NCI-H748 treated with DMSO at 0.1 percent for 48 hours (cell line): ENCODE results near the gene ABR.
"Not testable (repeated sequence)": the region's sequence is repeated elsewhere in the genome, so short reads cannot be mapped to it uniquely, and the experiment has no call there.

Source experiments
- DNase-seq: peaks from one replicate; lab custom pipeline; 2025; lab: John Stamatoyannopoulos, UW

The ABR gene

GRCh38 chr17:1095090-1095852, 84.5 kb downstream of the ABR start:
- no peak for DNase-seq

- no peak for DNase-seq
These were observed 85.2 kb downstream of the ABR start for GRCh38 chr17:1094591-1094990.

GRCh38 chr17:1091900-1092299, 87.9 kb downstream of the ABR start:
- DNase-seq = no peak

GRCh38 chr17:1091190-1091534, 88.6 kb downstream of the ABR start:
- DNase-seq = no peak

- DNase-seq = no peak
These were observed 89.2 kb downstream of the ABR start for GRCh38 chr17:1090465-1091189.

- no peak for DNase-seq
These were observed 89.9 kb downstream of the ABR start for GRCh38 chr17:1089915-1090314.

- peak; percentile 96 for DNase-seq
These were observed 92.2 kb downstream of the ABR start for GRCh38 chr17:1087381-1088241.

GRCh38 chr17:1083451-1084187, 96.2 kb downstream of the ABR start:
- no peak for DNase-seq

- DNase-seq = no peak
These were observed 97.2 kb downstream of the ABR start for GRCh38 chr17:1082579-1082978.

GRCh38 chr17:1078831-1079561, 100.8 kb downstream of the ABR start:
- DNase-seq = no peak

GRCh38 chr17:1077986-1078711, 101.6 kb downstream of the ABR start:
- DNase-seq = no peak

GRCh38 chr17:1077581-1077985, 102.2 kb downstream of the ABR start:
- DNase-seq = no peak

- no peak for DNase-seq
These were observed 102.8 kb downstream of the ABR start for GRCh38 chr17:1076982-1077302.

GRCh38 chr17:1076299-1076981, 103.3 kb downstream of the ABR start:
- no peak for DNase-seq

GRCh38 chr17:1074886-1075605, 104.7 kb downstream of the ABR start:
- DNase-seq = no peak

- DNase-seq = not testable (repeated sequence)
These were observed 105.7 kb downstream of the ABR start for GRCh38 chr17:1073963-1074625.

GRCh38 chr17:1073241-1073962, 106.4 kb downstream of the ABR start:
- no peak for DNase-seq

- no peak for DNase-seq
These were observed 107.2 kb downstream of the ABR start for GRCh38 chr17:1072551-1072961.
